Right atrium auricular region (tissue), 2 donors: ENCODE data around the gene SPRYD3. TPM values are rescaled to one million over a fixed set of nuclear protein-coding genes. Genes with fewer than 3 reads are reported as not detected.
"Not testable (repeated sequence)": the region's sequence is repeated elsewhere in the genome, so short reads cannot be mapped to it uniquely, and the experiment has no call there.

Experiments
- DNase-seq: peaks from one replicate; pipeline ENCODE4 v3.0.0-alpha.2; 2019; ENCODE audit warnings: low spot score
- H3K27ac ChIP-seq, 2 donors: fragments of 200-600 bp; sonication (generic); 1 replicate in 1 of 2; 2 replicates in 1 of 2; pipeline ENCODE4 v1.5.1; 2016 to 2019
- H3K27me3 ChIP-seq, 2 donors: fragments of 200-600 bp; sonication (generic); one replicate each; pipeline versions ENCODE4 v1.5.1 to v1.6.0; 2017 to 2019
- H3K36me3 ChIP-seq: fragments of 200-600 bp; sonication (generic); one replicate; pipeline ENCODE4 v1.5.1; 2016
- H3K4me1 ChIP-seq, 2 donors: fragments of 200-600 bp; sonication (generic); one replicate each; pipeline versions ENCODE4 v1.5.1 to v1.6.0; 2017 to 2019
- H3K4me3 ChIP-seq, 2 donors: fragments of 200-600 bp; sonication (generic); 1 replicate in 1 of 2; 2 replicates in 1 of 2; pipeline ENCODE4 v1.5.1; 2017 to 2019; ENCODE audit warnings: mild to moderate bottlenecking in 1 of 2, moderate library complexity in 1 of 2
- H3K9me3 ChIP-seq, 2 donors: fragments of 200-600 bp; sonication (generic); one replicate each; pipeline ENCODE4 v1.5.1; 2019
- total RNA-seq, 2 donors: library from RNA; depleted of rRNA; stranded (reverse); fragments of >200 nt; gene quantifications; one replicate each; pipeline ENCODE4 v1.1.0, GENCODE V29; 2016
- TF ChIP-seq, protein P1 (sequence below), 2 donors: fragments of 200-600 bp; sonication (generic); IDR thresholded peaks; one replicate each; pipeline ENCODE4 v1.5.1; 2019; ENCODE audit warnings: antibody characterized with exemption in 2 of 2

The SPRYD3 gene
- total RNA-seq, 2 donors from 2014 or later = 33.5 to 64.5 TPM

DNA sequence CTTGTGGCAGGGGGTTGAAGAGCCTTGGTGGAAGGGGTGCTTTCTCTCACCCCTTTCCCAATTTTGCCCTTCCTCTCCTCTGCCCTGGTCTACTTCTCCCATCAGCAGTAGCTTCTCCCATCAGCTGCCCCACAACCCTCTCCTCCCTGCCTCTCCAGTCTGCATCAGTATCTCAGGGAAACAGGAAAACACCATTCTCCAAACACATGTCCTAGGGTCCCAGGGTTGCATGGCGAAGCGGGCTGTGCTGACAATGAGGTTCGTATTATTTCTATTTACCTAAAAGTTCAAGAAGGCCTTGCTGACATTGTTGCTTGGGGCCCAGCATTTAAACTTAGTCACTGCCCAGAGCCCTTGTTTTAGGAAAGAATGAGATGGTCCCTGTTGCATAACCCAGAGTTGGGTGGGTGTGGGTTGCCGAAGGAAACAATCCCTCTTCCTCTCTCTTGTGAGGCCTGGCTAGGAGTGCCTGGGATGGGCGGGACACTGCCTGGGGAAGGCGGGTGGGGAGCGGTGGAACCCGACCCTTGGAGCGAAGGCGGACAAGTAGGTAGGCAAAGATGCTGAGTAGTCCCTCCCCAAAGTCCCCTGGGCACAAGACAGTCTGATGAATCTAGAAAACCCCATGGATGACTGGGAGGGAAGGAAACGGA is 17.0 kb upstream of the SPRYD3 start:
- peak; percentile 92 for DNase-seq
- H3K27me3 ChIP-seq = no peaks in the 10 kb centered on the region
- H3K27ac ChIP-seq = peak overlapping the region; percentile 83 to 95
- H3K9me3 ChIP-seq = no peaks in the 10 kb centered on the region
- TF ChIP-seq, protein P1, sequence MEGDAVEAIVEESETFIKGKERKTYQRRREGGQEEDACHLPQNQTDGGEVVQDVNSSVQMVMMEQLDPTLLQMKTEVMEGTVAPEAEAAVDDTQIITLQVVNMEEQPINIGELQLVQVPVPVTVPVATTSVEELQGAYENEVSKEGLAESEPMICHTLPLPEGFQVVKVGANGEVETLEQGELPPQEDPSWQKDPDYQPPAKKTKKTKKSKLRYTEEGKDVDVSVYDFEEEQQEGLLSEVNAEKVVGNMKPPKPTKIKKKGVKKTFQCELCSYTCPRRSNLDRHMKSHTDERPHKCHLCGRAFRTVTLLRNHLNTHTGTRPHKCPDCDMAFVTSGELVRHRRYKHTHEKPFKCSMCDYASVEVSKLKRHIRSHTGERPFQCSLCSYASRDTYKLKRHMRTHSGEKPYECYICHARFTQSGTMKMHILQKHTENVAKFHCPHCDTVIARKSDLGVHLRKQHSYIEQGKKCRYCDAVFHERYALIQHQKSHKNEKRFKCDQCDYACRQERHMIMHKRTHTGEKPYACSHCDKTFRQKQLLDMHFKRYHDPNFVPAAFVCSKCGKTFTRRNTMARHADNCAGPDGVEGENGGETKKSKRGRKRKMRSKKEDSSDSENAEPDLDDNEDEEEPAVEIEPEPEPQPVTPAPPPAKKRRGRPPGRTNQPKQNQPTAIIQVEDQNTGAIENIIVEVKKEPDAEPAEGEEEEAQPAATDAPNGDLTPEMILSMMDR (IDR thresholded peaks at IDR 0.05) = no peak
- H3K4me3 ChIP-seq = peak overlapping the region in 1 of 2 donors; percentile 69
- H3K4me1 ChIP-seq = peaks cover 0 to 38% of the 10 kb centered on the region in 2 donors
- H3K36me3 ChIP-seq = peaks cover 7% of the 10 kb centered on the region

DNA sequence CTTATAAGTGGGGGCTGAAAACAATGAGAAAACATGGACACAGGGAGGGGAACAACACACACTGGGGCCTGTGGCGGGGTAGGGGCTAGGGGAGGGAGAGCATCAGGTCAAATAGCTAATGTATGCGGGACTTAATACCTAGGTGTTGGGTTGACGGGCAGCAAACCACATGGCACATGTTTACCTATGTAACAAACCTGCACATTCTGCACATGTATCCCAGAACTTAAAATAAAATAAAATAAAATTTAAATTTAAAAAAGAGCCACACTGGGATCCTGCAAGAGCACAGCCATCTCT is 16.4 kb upstream of the SPRYD3 start:
- H3K27ac ChIP-seq = peak overlapping the region; percentile 83 to 95
- H3K4me3 ChIP-seq, H3K27me3 ChIP-seq, H3K9me3 ChIP-seq, H3K36me3 ChIP-seq, DNase-seq: not testable (repeated sequence)
- H3K4me1 ChIP-seq = peaks cover 0 to 38% of the 10 kb centered on the region in 2 donors

DNA sequence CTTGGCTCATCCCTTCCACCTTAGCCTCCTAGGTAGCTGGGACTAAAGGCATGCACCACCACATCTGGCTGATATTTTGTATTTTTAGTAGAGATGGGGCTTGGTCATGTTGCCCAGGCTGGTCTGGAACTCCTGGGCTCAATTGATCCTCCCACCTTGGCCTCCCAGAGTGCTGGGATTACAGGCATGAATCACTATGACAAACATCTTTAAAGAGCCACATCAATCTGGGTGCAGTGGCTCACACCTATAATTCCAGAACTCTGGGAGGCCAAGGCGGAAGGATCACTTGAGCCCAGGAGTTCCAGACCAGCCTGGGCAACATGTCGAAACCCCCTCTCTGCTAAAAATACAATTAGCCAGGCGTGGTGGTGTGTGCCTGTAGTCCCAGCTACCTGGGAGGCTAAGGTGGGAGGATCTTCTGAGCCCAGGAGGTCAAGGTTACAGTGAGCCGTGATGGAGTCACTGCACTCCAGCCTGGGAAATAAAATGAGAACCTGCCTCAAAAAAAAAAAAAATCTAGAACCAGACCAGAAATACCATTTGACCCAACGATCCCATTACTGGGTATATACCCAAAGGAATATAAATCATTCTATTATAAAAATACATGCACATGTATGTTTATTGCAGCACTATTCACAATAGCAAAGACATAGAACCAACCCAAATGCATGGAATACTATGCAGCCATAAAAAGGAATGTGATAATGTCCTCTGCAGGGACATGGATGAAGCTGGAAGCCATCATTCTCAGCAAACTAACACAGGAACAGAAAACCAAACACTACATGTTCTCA is 15.8 kb upstream of the SPRYD3 start:
- H3K36me3 ChIP-seq, DNase-seq, H3K4me3 ChIP-seq, H3K9me3 ChIP-seq, H3K27me3 ChIP-seq: not testable (repeated sequence)
- peak overlapping the region; percentile 83 to 95 for H3K27ac ChIP-seq
- H3K4me1 ChIP-seq = peaks cover 0 to 38% of the 10 kb centered on the region in 2 donors

DNA sequence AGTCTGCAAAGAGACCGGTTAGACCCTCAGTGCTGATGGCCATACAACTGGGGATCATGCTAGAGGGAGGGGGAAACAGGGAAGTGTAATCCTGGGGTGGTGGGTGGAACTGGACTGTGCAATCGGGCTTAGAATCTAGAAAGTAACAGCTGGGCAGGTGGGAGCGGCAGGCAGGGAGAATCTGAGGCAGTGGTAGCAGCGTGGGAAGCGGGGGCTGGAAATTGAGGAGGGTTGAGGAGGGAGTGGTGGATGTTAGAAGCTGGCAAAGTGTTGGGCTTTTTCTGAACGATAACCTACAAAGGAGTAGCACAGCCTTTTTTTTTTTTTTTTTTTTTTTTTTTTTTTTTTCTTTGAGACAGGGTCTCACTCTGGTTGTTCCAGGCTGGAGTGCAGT is 15.2 kb upstream of the SPRYD3 start:
- Histone ChIP-seq H3K27ac (peak overlapping the region in 1 of 2 donors; percentile 6), H3K4me1 (peaks cover 0 to 38% of the 10 kb centered on the region in 2 donors)
- DNase-seq = no peak

DNA sequence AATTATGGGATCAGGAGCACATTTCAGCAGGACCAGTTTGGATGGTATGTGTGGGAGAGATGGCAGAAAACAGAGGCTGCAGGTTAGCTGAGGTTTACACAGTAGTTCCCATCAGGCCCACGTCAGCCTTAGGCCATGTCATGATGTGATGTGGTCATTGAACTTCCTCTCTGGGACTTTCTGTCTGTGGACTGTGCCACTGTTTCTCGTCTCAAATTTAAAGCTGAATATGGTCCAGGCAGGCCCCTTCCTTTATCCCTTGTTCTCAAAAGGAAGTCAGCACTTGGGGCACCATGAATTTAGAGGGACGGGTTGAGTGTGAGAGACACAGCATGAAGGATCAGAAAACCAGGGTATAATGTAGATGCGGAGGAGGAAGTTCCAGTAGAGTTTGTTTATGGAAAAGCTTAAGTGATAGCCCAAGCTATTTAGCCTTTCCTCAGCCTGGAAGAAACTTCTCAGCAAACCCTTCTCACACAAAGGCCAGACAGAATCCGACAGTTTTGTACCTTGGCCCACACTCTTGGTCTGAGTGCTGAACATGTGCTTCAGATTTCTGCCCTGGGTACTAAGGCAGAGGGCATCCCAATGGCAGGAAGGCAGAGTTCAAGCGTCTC is 14.7 kb upstream of the SPRYD3 start:
- Histone ChIP-seq H3K36me3 (no peaks in the 10 kb centered on the region), H3K9me3 (no peaks in the 10 kb centered on the region), H3K27ac (peak overlapping the region in 1 of 2 donors; percentile 6), H3K27me3 (no peaks in the 10 kb centered on the region), H3K4me1 (peaks cover 0 to 32% of the 10 kb centered on the region in 2 donors), H3K4me3 (no peak overlapping the region)
- TF ChIP-seq, protein P1 (IDR thresholded peaks at IDR 0.05) = no peak
- DNase-seq = no peak

More for the DNA sequence above, 15.2 kb upstream of the SPRYD3 start:
- Histone ChIP-seq H3K9me3 (no peaks in the 10 kb centered on the region), H3K4me3 (no peak overlapping the region), H3K27me3 (no peaks in the 10 kb centered on the region), H3K36me3 (no peaks in the 10 kb centered on the region)
- TF ChIP-seq, protein P1 (IDR thresholded peaks at IDR 0.05) = no peak

DNA sequence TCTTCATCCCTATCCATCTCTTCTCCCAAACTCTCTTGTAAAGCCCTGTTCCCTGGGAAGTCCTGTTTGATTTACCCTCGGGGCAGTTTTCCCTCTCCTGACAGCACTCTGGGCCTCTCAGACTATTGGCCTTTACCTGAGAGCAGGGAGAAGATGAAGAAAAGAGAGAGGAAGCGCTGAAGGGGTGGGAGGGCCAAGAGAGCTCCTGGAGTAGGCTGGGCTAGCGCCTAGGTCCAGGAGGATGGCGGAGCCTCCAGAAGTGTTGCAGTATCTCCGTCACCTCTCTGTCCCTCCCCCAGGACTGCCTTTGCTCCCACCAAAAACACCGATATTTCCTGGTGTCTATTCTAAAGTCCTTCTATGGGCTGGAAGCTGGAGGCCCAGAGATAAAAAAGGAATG is 12.6 kb upstream of the SPRYD3 start:
- TF ChIP-seq, protein P1 (IDR thresholded peaks at IDR 0.05) = no peak
- DNase-seq = no peak
- H3K4me1 ChIP-seq = peaks cover 0 to 11% of the 10 kb centered on the region in 2 donors
- no peaks in the 10 kb centered on the region for H3K36me3 ChIP-seq
- no peak overlapping the region for H3K4me3 ChIP-seq
- no peak overlapping the region for H3K27ac ChIP-seq
- no peaks in the 10 kb centered on the region for H3K9me3 ChIP-seq
- no peaks in the 10 kb centered on the region for H3K27me3 ChIP-seq
